Activated naive CD8-positive, alpha-beta T cell treated with anti-CD3 and anti-CD28 coated beads, Interleukin-2, amount 50 U/mL, for 24 hours (primary cell): ENCODE results near the gene BRD3.
"Not testable (repeated sequence)": the region's sequence is repeated elsewhere in the genome, so short reads cannot be mapped to it uniquely, and the experiment has no call there.

Source experiments
- ATAC-seq: fragments of 150-1000 bp; cut with Tn5 transposase; one replicate; pipeline ENCODE4 v1.10.0; 2021
- DNase-seq: peaks from one replicate; pipeline ENCODE4 v3.0.0; 2021
- H3K27ac Mint-ChIP-seq: one replicate; pipeline ENCODE4 v1.8.0; 2021; ENCODE audit warnings: mild to moderate bottlenecking, mixed read lengths
- H3K27me3 Mint-ChIP-seq: one replicate; pipeline ENCODE4 v1.8.0; 2021; ENCODE audit warnings: mixed read lengths
- H3K36me3 Mint-ChIP-seq: one replicate; pipeline ENCODE4 v1.8.0; 2021; ENCODE audit warnings: low read depth, mixed read lengths
- H3K4me1 Mint-ChIP-seq: one replicate; pipeline ENCODE4 v1.8.0; 2021; ENCODE audit warnings: mixed read lengths
- H3K4me3 Mint-ChIP-seq: one replicate; pipeline ENCODE4 v1.8.0; 2021; ENCODE audit warnings: mild to moderate bottlenecking, moderate library complexity, mixed read lengths
- H3K9me3 Mint-ChIP-seq: one replicate; pipeline ENCODE4 v1.8.0; 2021; ENCODE audit warnings: mixed read lengths

Gene BRD3

DNA sequence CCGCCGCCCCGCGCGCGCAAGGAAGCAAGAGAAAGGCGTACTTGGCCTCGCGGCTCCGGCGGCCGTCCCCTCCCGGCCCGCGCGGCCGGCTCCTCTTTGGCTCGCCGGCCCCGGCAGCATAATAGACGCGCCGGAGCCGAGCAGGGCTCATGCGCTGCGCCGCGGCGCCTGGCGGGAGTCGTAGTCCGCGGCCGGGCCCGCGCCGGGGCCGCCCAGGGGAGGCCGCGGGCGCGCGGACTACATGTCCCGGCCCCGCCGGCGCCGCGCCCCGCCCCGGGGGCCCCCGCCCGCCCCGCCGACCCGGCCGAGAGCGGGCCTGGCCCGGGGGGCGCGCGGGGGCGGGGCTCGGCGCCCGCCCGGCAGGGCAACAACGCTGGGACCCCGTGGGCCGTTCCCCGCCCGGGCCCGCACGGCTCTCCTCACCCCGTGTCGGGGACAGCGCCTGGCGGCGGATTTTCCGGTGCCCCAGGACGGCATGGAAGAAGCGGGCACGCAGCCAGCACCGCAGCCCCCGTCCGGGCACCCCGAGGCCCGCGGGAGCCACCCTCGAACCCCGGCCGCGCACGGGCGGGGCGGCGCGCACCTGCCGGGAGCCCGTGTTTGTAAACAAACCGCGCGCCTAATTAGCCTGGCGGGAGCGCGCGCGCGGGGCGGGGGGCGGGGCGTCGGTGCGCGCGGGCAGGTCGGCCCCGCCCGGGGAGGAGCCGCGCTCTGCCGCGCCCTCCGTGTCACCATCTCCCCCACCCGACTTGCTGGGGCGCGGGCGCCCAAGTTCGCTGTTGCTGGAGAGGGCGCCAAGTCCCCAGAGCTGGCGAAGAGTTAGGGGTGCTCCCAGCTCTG, at the start of gene BRD3:
TSS of gene BRD3 (minus strand) at position 123 of the 840 bp plus-strand sequence. CDS start 14,549 bp downstream, outside the sequence.
- Mint-ChIP-seq H3K9me3 (no peaks in the 10 kb centered on the region), H3K4me1 (peaks cover 28% of the 10 kb centered on the region), H3K27ac (peak within 1 kb of the TSS; percentile 88), H3K36me3 (no peaks in the 10 kb centered on the region), H3K27me3 (peaks cover 12% of the 10 kb centered on the region), H3K4me3 (peak within 1 kb of the TSS; percentile 87)
- DNase-seq = peak; percentile 80
- peak; percentile 89 for ATAC-seq

DNA sequence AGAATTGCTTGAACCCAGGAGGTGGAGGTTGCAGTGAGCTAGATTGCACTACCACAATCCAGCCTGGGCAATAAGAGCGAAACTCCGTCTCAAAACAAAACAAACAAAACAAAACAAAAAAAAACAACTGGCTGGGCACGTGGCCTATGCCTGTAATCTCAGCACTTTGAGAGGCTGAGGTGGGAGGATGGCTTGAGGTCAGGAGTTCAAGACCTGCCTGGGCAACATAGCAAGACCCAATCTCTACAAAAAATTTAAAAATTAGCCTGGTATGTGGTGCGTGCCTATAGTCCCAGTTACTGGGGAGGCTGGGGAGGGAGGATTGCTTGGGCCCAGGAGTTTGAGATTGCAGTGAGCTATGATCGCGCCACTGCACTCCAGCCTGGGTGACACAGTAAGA, 44.7 kb upstream of the BRD3 start:
- no peak for DNase-seq
- no peaks in the 10 kb centered on the region for H3K36me3 Mint-ChIP-seq
- no peak overlapping the region for H3K27ac Mint-ChIP-seq
- H3K4me1 Mint-ChIP-seq = no peaks in the 10 kb centered on the region
- no peaks in the 10 kb centered on the region for H3K27me3 Mint-ChIP-seq
- no peaks in the 10 kb centered on the region for H3K9me3 Mint-ChIP-seq
- H3K4me3 Mint-ChIP-seq = no peak overlapping the region
- ATAC-seq = no peak

- no peak for ATAC-seq
- H3K36me3 Mint-ChIP-seq = no peaks in the 10 kb centered on the region
- no peak overlapping the region for H3K4me3 Mint-ChIP-seq
- H3K4me1 Mint-ChIP-seq = no peaks in the 10 kb centered on the region
- DNase-seq = no peak
- H3K27me3 Mint-ChIP-seq = no peaks in the 10 kb centered on the region
- no peaks in the 10 kb centered on the region for H3K9me3 Mint-ChIP-seq
- H3K27ac Mint-ChIP-seq = no peak overlapping the region
These were observed 43.2 kb upstream of the BRD3 start for GRCh38 chr9:134111064-134111463.

DNA sequence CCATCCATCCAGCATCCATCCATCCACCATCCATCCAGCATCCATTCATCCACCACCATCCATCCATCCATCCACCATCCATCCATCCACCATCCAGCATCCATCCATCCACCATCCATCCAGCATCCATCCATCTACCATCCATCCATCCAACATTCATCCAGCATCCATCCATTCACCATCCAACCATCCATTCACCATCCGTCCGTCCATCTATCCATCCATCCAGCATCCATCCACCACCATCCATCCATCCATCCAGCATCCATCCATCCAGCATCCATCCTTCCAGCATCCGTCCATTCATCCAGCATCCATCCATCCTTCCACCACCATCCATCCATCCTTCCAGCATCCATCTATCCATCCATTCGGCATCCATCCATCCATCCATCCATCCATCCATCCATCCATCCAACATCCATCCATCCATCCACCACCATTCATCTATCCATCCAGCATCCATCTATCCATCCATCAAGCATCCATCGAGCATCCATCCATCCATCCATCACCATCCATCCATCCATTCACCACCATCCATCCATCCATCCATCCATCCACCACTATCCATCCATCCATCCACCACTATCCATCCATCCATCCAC, 35.7 kb upstream of the BRD3 start:
- Mint-ChIP-seq H3K27me3 (peaks cover 16% of the 10 kb centered on the region), H3K9me3 (no peaks in the 10 kb centered on the region), H3K4me1 (no peaks in the 10 kb centered on the region), H3K27ac (no peak overlapping the region), H3K36me3 (no peaks in the 10 kb centered on the region), H3K4me3 (no peak overlapping the region)
- no peak for ATAC-seq
- no peak for DNase-seq

- Mint-ChIP-seq H3K27me3 (peaks cover 19% of the 10 kb centered on the region), H3K27ac (no peak overlapping the region), H3K4me1 (no peaks in the 10 kb centered on the region), H3K4me3 (no peak overlapping the region), H3K36me3 (no peaks in the 10 kb centered on the region), H3K9me3 (no peaks in the 10 kb centered on the region)
- ATAC-seq (peak; percentile 15), DNase-seq (no peak)
These were observed 33.9 kb upstream of the BRD3 start for GRCh38 chr9:134101623-134102149.

DNA sequence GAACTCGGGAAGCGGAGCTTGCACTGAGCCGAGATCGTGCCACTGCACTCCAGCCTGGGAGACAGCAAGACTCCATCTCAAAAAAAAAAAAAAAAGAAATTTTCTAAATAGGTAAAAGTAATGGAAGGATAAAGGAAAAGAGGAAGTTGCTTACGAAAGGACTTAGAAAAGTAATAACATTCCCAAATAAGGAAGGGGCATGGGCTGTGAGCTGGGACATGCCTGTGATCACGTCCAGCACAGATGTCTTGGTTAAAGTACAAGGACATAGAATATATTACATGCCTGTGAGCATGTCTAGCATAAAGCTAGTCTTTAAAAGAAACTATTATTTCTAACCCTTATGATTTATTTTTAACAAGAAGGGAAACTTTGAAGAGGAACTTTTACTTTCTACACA, 33.3 kb upstream of the BRD3 start:
- not testable (repeated sequence) for ATAC-seq, H3K27ac Mint-ChIP-seq, H3K4me3 Mint-ChIP-seq, H3K36me3 Mint-ChIP-seq, DNase-seq, H3K9me3 Mint-ChIP-seq, H3K4me1 Mint-ChIP-seq
- peaks cover 19% of the 10 kb centered on the region for H3K27me3 Mint-ChIP-seq

- no peak for DNase-seq
These were observed 32.2 kb upstream of the BRD3 start for GRCh38 chr9:134100040-134100439.

GRCh38 chr9:134099123-134099761, 31.4 kb upstream of the BRD3 start:
- DNase-seq (peak; percentile 68), ATAC-seq (peak; percentile 77)
- H3K36me3 Mint-ChIP-seq = no peaks in the 10 kb centered on the region
- H3K27ac Mint-ChIP-seq = no peak overlapping the region
- H3K9me3 Mint-ChIP-seq = no peaks in the 10 kb centered on the region
- no peaks in the 10 kb centered on the region for H3K4me1 Mint-ChIP-seq
- H3K27me3 Mint-ChIP-seq = peaks cover 15% of the 10 kb centered on the region
- no peak overlapping the region for H3K4me3 Mint-ChIP-seq

More at GRCh38 chr9:134100040-134100439, 32.2 kb upstream of the BRD3 start:
- H3K9me3 Mint-ChIP-seq = no peaks in the 10 kb centered on the region
- H3K4me1 Mint-ChIP-seq = no peaks in the 10 kb centered on the region
- H3K27me3 Mint-ChIP-seq = peaks cover 15% of the 10 kb centered on the region
- no peak overlapping the region for H3K27ac Mint-ChIP-seq
- ATAC-seq = no peak
- H3K36me3 Mint-ChIP-seq = no peaks in the 10 kb centered on the region
- no peak overlapping the region for H3K4me3 Mint-ChIP-seq

- Mint-ChIP-seq H3K9me3 (no peaks in the 10 kb centered on the region), H3K27ac (no peak overlapping the region), H3K4me3 (no peak overlapping the region), H3K27me3 (peaks cover 8% of the 10 kb centered on the region), H3K36me3 (no peaks in the 10 kb centered on the region), H3K4me1 (no peaks in the 10 kb centered on the region)
- no peak for ATAC-seq
- DNase-seq = no peak
These were observed 22.1 kb upstream of the BRD3 start for GRCh38 chr9:134089972-134090371.

DNA sequence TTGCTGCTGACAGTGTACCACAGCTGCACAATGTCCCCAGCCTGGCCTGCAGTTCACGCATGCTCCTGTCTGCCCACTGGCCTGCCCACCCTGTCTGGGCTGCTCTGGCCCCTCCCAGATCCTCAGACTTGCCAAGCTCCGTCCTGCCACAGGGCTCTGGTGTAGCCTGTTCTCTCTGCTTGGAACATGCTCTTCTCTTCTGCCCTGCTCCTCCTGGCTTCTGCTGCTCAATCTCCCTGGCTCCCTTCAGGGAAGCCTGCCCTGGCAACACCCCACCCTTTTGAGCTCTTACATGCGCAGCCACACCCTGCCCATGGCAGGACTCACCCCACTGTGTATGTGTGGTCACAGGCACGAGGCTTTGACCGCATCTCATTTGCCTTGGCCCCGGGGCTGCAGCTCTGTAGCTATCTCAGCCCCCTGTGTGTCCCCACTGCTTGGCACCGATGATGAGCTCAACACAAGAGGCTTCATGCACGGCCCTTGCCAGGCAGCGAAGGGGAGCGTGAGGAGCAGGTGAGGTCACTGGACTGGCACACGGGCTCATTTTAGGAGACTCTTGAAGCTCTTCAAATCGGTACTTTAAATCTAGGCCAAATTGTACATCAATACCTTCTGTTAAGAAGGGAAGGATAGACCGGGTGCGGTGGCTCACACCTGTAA, 20.4 kb upstream of the BRD3 start:
- DNase-seq (no peak), ATAC-seq (no peak)
- Mint-ChIP-seq H3K27me3 (peaks cover 4% of the 10 kb centered on the region), H3K4me3 (no peak overlapping the region), H3K4me1 (no peaks in the 10 kb centered on the region), H3K27ac (no peak overlapping the region), H3K9me3 (no peaks in the 10 kb centered on the region), H3K36me3 (no peaks in the 10 kb centered on the region)

GRCh38 chr9:134085674-134086073, 17.8 kb upstream of the BRD3 start:
- no peak overlapping the region for H3K27ac Mint-ChIP-seq
- H3K27me3 Mint-ChIP-seq = no peaks in the 10 kb centered on the region
- no peaks in the 10 kb centered on the region for H3K4me1 Mint-ChIP-seq
- no peak for DNase-seq
- H3K4me3 Mint-ChIP-seq = no peak overlapping the region
- no peaks in the 10 kb centered on the region for H3K9me3 Mint-ChIP-seq
- ATAC-seq = no peak
- no peaks in the 10 kb centered on the region for H3K36me3 Mint-ChIP-seq

GRCh38 chr9:134083451-134083850, 15.6 kb upstream of the BRD3 start:
- H3K4me3 Mint-ChIP-seq = no peak overlapping the region
- no peak for DNase-seq
- H3K27me3 Mint-ChIP-seq = no peaks in the 10 kb centered on the region
- H3K27ac Mint-ChIP-seq = no peak overlapping the region
- H3K4me1 Mint-ChIP-seq = no peaks in the 10 kb centered on the region
- no peak for ATAC-seq
- H3K36me3 Mint-ChIP-seq = no peaks in the 10 kb centered on the region
- H3K9me3 Mint-ChIP-seq = peaks cover 6% of the 10 kb centered on the region

- H3K36me3 Mint-ChIP-seq = peaks cover 5% of the 10 kb centered on the region
- peaks cover 16% of the 10 kb centered on the region for H3K9me3 Mint-ChIP-seq
- H3K27ac Mint-ChIP-seq = no peak overlapping the region
- H3K4me3 Mint-ChIP-seq = no peak overlapping the region
- H3K27me3 Mint-ChIP-seq = peaks cover 5% of the 10 kb centered on the region
- ATAC-seq (no peak), DNase-seq (no peak)
- H3K4me1 Mint-ChIP-seq = no peaks in the 10 kb centered on the region
These were observed 8.8 kb upstream of the BRD3 start for GRCh38 chr9:134076644-134077043.

DNA sequence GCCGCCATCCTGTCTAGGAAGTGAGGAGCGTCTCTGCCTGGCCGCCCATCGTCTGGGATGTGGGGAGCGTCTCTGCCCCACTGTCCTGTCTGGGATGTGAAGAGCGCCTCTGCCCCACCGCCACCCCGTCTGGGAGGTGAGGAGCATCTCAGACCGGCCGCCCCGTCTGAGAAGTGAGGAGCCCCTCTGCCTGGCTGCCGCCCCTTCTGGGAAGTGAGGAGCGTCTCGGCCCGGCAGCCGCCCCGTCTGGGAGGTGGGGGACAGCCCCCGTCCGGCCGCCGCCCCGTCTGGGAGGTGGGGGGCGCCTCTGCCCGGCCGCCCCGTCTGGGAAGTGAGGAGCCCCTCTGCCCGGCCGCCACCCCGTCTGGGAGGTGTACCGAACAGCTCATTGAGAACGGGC, 7.9 kb upstream of the BRD3 start:
- H3K36me3 Mint-ChIP-seq, H3K4me3 Mint-ChIP-seq, ATAC-seq, H3K27ac Mint-ChIP-seq, H3K4me1 Mint-ChIP-seq, H3K27me3 Mint-ChIP-seq, DNase-seq: not testable (repeated sequence)
- H3K9me3 Mint-ChIP-seq = peaks cover 16% of the 10 kb centered on the region
